ENCODE data around the gene NDUFS2.
"Not testable (repeated sequence)": the region's sequence is repeated elsewhere in the genome, so short reads cannot be mapped to it uniquely, and the experiment has no call there.

NDUFS2 gene

GRCh38 chr1:161255302-161255701 lies 53.1 kb downstream of the NDUFS2 start:
- not testable (repeated sequence) for H3K79me2 ChIP-seq (ENCODE audit: control insufficient read depth, insufficient read depth, low read length, unreplicated experiment); H2AFZ ChIP-seq (ENCODE audit: low read length, unreplicated experiment); H3K27ac ChIP-seq (ENCODE audit: low read depth, low read length); H3K4me3 ChIP-seq (ENCODE audit: low read depth, low read length); H3K36me3 ChIP-seq (ENCODE audit: insufficient read depth, low read length); H3K4me1 ChIP-seq (ENCODE audit: control insufficient read depth, insufficient read depth, low read length, unreplicated experiment)
- H3K27me3 ChIP-seq (ENCODE audit: insufficient read depth, low read length): peaks cover 33% of the 10 kb centered on the region

- H3K27ac ChIP-seq (ENCODE audit: low read depth, low read length); H2AFZ ChIP-seq (ENCODE audit: low read length, unreplicated experiment); H3K4me3 ChIP-seq (ENCODE audit: low read depth, low read length); H3K4me1 ChIP-seq (ENCODE audit: control insufficient read depth, insufficient read depth, low read length, unreplicated experiment); H3K36me3 ChIP-seq (ENCODE audit: insufficient read depth, low read length); H3K79me2 ChIP-seq (ENCODE audit: control insufficient read depth, insufficient read depth, low read length, unreplicated experiment): not testable (repeated sequence)
- peaks cover 40% of the 10 kb centered on the region for H3K27me3 ChIP-seq (ENCODE audit: insufficient read depth, low read length)
Measured at GRCh38 chr1:161255955-161256520, 53.9 kb downstream of the NDUFS2 start.

- not testable (repeated sequence) for H2AFZ ChIP-seq (ENCODE audit: low read length, unreplicated experiment); H3K4me3 ChIP-seq (ENCODE audit: low read depth, low read length); H3K79me2 ChIP-seq (ENCODE audit: control insufficient read depth, insufficient read depth, low read length, unreplicated experiment); H3K27ac ChIP-seq (ENCODE audit: low read depth, low read length); H3K36me3 ChIP-seq (ENCODE audit: insufficient read depth, low read length)
- Histone ChIP-seq H3K27me3 (ENCODE audit: insufficient read depth, low read length) (peaks cover 50% of the 10 kb centered on the region), H3K4me1 (ENCODE audit: control insufficient read depth, insufficient read depth, low read length, unreplicated experiment) (peaks cover 13% of the 10 kb centered on the region)
Measured at GRCh38 chr1:161257109-161257508, 54.9 kb downstream of the NDUFS2 start.

- no peak within 1 kb of the TSS for H3K27ac ChIP-seq (ENCODE audit: low read depth, low read length)
- H3K79me2 ChIP-seq (ENCODE audit: control insufficient read depth, insufficient read depth, low read length, unreplicated experiment): no peaks in the 10 kb centered on the region
- H3K4me3 ChIP-seq (ENCODE audit: low read depth, low read length): peak within 1 kb of the TSS; percentile 70
- peaks cover 50% of the 10 kb centered on the region for H3K27me3 ChIP-seq (ENCODE audit: insufficient read depth, low read length)
- peaks cover 13% of the 10 kb centered on the region for H3K4me1 ChIP-seq (ENCODE audit: control insufficient read depth, insufficient read depth, low read length, unreplicated experiment)
- H3K36me3 ChIP-seq (ENCODE audit: insufficient read depth, low read length): no peaks in the 10 kb centered on the region
- H2AFZ ChIP-seq (ENCODE audit: low read length, unreplicated experiment): peak within 1 kb of the TSS; percentile 64
Measured at GRCh38 chr1:161258439-161259344, 56.5 kb downstream of the NDUFS2 start, which contains the start of gene PCP4L1. Gene PCP4L1 (plus strand): TSS chr1:161258745. CDS start chr1:161258975, 230 bp downstream.

GRCh38 chr1:161259345-161259702 lies 57.2 kb downstream of the NDUFS2 start:
- Histone ChIP-seq H3K4me1 (ENCODE audit: control insufficient read depth, insufficient read depth, low read length, unreplicated experiment) (peaks cover 13% of the 10 kb centered on the region), H2AFZ (ENCODE audit: low read length, unreplicated experiment) (no peak overlapping the region), H3K79me2 (ENCODE audit: control insufficient read depth, insufficient read depth, low read length, unreplicated experiment) (no peaks in the 10 kb centered on the region), H3K27me3 (ENCODE audit: insufficient read depth, low read length) (peaks cover 50% of the 10 kb centered on the region), H3K4me3 (ENCODE audit: low read depth, low read length) (peak overlapping the region; percentile 70), H3K36me3 (ENCODE audit: insufficient read depth, low read length) (no peaks in the 10 kb centered on the region), H3K27ac (ENCODE audit: low read depth, low read length) (no peak overlapping the region)

- Histone ChIP-seq H3K79me2 (ENCODE audit: control insufficient read depth, insufficient read depth, low read length, unreplicated experiment) (no peaks in the 10 kb centered on the region), H3K4me1 (ENCODE audit: control insufficient read depth, insufficient read depth, low read length, unreplicated experiment) (peaks cover 13% of the 10 kb centered on the region), H3K27me3 (ENCODE audit: insufficient read depth, low read length) (peaks cover 50% of the 10 kb centered on the region), H2AFZ (ENCODE audit: low read length, unreplicated experiment) (no peak overlapping the region), H3K4me3 (ENCODE audit: low read depth, low read length) (no peak overlapping the region), H3K27ac (ENCODE audit: low read depth, low read length) (no peak overlapping the region), H3K36me3 (ENCODE audit: insufficient read depth, low read length) (no peaks in the 10 kb centered on the region)
Measured at GRCh38 chr1:161259765-161260164, 57.6 kb downstream of the NDUFS2 start.

- no peak overlapping the region for H3K4me3 ChIP-seq (ENCODE audit: low read depth, low read length)
- H3K79me2 ChIP-seq (ENCODE audit: control insufficient read depth, insufficient read depth, low read length, unreplicated experiment): no peaks in the 10 kb centered on the region
- H3K4me1 ChIP-seq (ENCODE audit: control insufficient read depth, insufficient read depth, low read length, unreplicated experiment): peaks cover 13% of the 10 kb centered on the region
- no peaks in the 10 kb centered on the region for H3K36me3 ChIP-seq (ENCODE audit: insufficient read depth, low read length)
- H3K27me3 ChIP-seq (ENCODE audit: insufficient read depth, low read length): peaks cover 50% of the 10 kb centered on the region
- H2AFZ ChIP-seq (ENCODE audit: low read length, unreplicated experiment): no peak overlapping the region
- no peak overlapping the region for H3K27ac ChIP-seq (ENCODE audit: low read depth, low read length)
Measured at GRCh38 chr1:161260376-161261260, 58.5 kb downstream of the NDUFS2 start.

GRCh38 chr1:161261261-161262235 lies 59.4 kb downstream of the NDUFS2 start:
- Histone ChIP-seq H3K36me3 (ENCODE audit: insufficient read depth, low read length) (no peaks in the 10 kb centered on the region), H3K79me2 (ENCODE audit: control insufficient read depth, insufficient read depth, low read length, unreplicated experiment) (no peaks in the 10 kb centered on the region), H3K4me3 (ENCODE audit: low read depth, low read length) (no peak overlapping the region), H3K27me3 (ENCODE audit: insufficient read depth, low read length) (peaks cover 50% of the 10 kb centered on the region), H2AFZ (ENCODE audit: low read length, unreplicated experiment) (no peak overlapping the region), H3K4me1 (ENCODE audit: control insufficient read depth, insufficient read depth, low read length, unreplicated experiment) (peaks cover 18% of the 10 kb centered on the region), H3K27ac (ENCODE audit: low read depth, low read length) (no peak overlapping the region)
